Diencephalon (tissue), 1 donor: ENCODE data around the gene PAEP. TPM values are rescaled to one million over a fixed set of nuclear protein-coding genes. Genes with fewer than 3 reads are reported as not detected.

Experiments
- total RNA-seq: library from RNA; depleted of rRNA; stranded (reverse); fragments of >200 nt; gene quantifications from one replicate; pipeline ENCODE4 v1.2.3, GENCODE V29; 2014

Gene PAEP
- not detected for total RNA-seq

GRCh38 chr9:135561391-135562234, at the start of gene PAEP:
TSS of gene PAEP (plus strand) at chr9:135561756.

GRCh38 chr9:135520916-135521607, 40.5 kb upstream of the PAEP start, which contains the start of gene LCN1:
TSS of gene LCN1 (plus strand) at chr9:135521440. CDS start at chr9:135521498, 58 bp downstream.

DNA sequence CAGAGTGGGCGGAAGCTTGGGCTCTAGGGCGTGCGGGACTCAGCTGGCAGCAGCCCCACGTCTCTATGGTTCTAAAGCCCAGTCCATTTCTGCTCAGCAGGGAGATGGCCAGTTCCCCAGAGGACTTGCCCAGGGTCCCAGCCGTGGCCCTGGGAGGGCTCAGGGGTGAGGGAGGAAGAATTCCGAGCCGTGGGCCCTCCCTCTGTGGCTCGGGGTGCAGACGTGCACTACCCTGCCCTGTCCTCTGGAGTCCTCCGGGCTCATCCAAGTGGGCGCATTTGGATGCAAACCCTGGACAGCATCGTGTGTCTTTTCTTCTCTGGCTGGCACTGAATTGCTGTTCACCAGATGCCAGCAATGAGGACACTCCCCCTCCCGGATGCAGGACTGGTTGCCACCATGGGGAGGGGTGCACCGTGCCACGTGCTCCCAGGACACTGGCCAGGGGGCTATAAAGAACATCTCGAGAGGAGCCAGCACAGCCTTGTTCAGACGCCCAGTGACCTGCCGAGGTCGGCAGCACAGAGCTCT, 15.8 kb upstream of the PAEP start, which contains the start of gene OBP2A:
Gene OBP2A, plus strand, starts transcription at position 481 of the 531 bp plus-strand sequence. CDS start 55 bp downstream, outside the sequence.

Other genes starting within 250 kb of the PAEP start
- gene PPP1R26, start 82.0 kb upstream of the PAEP start, total RNA-seq = 33.0 TPM
- 13.6 TPM for gene MRPS2, start 61.1 kb upstream of the PAEP start, total RNA-seq
- gene LCN1, start 40.3 kb upstream of the PAEP start, total RNA-seq = not detected
- gene OBP2A, start 15.6 kb upstream of the PAEP start, total RNA-seq = not detected
- gene GLT6D1, start 77.8 kb downstream of the PAEP start, total RNA-seq = not detected
- not detected for gene LCN9, start 101.6 kb downstream of the PAEP start, total RNA-seq
- gene SOHLH1, start 137.7 kb downstream of the PAEP start, total RNA-seq = not detected
- 12.2 TPM for gene KCNT1, start 140.4 kb downstream of the PAEP start, total RNA-seq